Stimulated activated CD8-positive, alpha-beta memory T cell treated with anti-CD3 and anti-CD28 coated beads, Interleukin-15, amount 100 ng/mL, for 1 hour (primary cell): ENCODE data around the gene XPOT.
"Not testable (repeated sequence)": the region's sequence is repeated elsewhere in the genome, so short reads cannot be mapped to it uniquely, and the experiment has no call there.

ENCODE experiments used
- DNase-seq: peaks from one replicate; pipeline ENCODE4 v3.0.0-alpha.2; 2020; ENCODE audit warnings: low read depth

XPOT gene, protein sequence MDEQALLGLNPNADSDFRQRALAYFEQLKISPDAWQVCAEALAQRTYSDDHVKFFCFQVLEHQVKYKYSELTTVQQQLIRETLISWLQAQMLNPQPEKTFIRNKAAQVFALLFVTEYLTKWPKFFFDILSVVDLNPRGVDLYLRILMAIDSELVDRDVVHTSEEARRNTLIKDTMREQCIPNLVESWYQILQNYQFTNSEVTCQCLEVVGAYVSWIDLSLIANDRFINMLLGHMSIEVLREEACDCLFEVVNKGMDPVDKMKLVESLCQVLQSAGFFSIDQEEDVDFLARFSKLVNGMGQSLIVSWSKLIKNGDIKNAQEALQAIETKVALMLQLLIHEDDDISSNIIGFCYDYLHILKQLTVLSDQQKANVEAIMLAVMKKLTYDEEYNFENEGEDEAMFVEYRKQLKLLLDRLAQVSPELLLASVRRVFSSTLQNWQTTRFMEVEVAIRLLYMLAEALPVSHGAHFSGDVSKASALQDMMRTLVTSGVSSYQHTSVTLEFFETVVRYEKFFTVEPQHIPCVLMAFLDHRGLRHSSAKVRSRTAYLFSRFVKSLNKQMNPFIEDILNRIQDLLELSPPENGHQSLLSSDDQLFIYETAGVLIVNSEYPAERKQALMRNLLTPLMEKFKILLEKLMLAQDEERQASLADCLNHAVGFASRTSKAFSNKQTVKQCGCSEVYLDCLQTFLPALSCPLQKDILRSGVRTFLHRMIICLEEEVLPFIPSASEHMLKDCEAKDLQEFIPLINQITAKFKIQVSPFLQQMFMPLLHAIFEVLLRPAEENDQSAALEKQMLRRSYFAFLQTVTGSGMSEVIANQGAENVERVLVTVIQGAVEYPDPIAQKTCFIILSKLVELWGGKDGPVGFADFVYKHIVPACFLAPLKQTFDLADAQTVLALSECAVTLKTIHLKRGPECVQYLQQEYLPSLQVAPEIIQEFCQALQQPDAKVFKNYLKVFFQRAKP

DNA sequence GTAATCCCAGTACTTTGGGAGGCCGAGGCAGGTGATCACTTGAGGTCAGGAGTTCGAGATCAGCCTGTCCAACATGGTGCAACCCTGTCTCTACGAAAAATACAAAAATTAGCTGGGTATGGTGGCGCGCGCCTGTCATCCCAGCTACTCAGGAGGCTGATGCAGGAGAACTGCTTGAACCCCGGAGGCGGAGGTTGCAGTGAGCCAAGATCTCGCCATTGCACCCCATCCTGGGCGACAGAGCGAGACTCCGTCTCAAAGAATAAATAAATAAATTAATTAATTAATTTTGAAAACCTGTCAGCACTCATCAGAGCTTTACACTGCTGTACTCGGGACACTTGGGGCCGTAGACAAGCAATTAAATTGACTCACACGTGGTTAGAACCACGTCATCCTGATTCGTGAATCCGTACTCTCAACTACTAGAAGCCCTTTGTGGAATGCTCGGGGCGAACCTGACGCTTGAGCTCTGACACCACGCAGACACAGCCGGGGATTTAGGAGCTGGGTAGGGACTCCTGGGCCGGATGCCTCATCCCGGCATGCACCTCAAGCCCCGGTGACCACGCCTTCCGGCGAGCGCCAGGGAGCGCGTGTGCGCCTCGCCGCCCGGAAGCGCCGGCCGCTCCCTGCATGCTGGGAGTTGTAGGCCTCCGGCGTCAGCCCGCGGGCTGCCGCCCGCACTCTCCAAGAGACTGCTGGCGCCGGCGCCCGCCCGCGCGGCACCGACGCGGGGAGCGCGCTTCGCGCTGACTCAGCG, at the start of gene XPOT:
Gene XPOT (plus strand): TSS at position 686 of the 763 bp plus-strand sequence. CDS start 5,644 bp downstream, outside the sequence.
- DNase-seq, result peak; percentile 77

DNA sequence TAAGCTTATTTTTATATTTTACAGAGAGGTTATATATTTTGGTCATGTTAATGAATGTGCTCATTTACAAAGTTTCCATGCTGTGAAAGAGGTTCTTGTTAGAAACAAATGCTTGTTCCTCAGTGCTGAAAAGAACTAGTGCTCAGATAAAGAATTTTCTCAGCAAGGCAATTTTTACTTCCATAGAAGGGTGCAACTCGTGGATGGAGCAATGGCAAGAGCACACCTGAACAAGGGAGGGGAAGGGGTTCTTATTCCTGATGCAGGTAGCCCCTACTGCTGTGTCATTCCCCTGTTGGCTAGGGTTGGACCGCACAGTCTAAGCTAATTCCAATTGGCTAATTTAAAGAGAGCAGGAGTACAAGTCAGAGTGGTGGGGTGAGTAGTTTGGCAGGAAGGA, 48.0 kb upstream of the XPOT start:
- DNase-seq, result not testable (repeated sequence)

DNA sequence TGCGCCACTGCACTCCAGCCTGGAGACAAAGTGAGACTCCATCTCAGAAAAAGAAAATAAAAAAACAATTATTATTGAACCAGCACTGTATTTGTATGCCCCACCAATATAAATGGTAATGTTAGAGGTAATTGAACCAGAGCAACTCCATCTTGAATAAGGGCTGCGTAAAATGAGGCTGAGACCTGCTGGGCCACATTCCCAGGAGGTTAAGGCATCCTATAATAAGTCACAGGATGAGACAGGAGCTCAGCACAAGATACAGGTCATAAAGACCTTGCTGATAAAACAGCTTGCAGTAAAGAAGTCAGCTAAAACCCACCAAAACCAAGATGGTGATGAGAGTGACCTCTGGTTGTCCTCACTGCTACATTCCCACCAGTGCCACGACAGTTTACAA, 43.0 kb upstream of the XPOT start:
- DNase-seq, result not testable (repeated sequence)

DNA sequence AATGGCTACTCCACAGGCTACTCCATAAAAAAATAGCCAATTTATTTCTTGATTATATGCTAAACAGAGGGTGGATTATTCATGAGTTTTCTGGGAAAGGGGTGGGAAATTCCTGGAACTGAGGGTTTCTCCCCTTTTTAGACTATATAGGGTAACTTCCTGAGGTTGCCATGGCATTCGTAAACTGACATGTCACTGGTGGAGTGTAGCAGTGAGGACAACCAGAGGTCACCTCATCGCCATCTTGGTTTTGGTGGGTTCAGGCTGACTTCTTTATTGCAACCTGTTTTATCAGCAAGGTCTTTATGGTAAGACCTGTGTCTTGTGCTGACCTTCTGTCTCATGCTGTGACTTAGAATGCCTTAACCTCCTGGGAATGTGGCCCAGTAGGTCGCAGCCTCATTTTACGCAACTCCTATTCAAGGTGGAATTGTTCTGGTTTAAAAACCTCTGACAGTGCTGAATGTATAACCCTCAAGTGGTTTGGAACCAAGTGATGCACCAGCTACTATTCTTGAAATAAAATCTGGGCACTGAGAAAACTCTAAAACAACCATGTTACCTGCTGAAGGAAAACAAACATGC, 41.4 kb upstream of the XPOT start:
- no peak for DNase-seq

DNA sequence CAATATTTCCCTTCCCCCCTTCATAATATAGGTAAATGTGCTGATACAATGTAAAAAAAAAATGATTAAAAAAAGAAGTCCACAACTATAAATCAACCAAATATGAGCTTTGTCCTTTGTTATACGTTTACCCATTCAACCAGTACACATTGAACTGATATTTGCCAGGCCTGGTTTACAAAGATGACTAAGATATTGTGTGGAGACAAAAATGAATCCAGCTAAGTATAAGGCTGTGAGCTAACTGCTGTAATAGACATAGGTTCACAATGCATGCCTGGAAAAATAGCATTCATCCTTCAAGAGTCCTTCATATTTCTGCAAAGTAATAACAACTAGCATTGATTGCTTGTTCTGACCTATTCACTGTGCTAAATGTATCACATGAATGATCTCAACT, 20.5 kb upstream of the XPOT start:
- no peak for DNase-seq

DNA sequence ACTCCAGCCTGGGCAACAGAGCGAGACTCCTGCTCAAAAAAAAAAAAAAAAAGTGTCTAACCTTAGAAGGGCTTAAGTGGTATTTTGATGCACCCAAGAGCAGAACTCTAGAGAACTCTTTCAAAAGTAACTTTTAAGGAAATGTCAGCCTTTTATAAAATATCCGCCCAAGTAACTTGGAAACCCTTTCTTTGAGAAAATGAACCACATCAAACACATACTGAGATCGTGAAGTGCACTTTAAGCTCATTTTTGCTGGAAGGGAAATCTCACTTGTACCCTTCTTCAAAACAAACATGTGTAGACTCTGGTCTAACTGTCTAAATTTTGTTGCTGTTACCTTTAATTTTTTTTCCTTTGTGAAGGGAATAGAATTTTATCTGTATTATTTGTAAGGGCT, 19.2 kb upstream of the XPOT start:
- DNase-seq, result no peak

DNA sequence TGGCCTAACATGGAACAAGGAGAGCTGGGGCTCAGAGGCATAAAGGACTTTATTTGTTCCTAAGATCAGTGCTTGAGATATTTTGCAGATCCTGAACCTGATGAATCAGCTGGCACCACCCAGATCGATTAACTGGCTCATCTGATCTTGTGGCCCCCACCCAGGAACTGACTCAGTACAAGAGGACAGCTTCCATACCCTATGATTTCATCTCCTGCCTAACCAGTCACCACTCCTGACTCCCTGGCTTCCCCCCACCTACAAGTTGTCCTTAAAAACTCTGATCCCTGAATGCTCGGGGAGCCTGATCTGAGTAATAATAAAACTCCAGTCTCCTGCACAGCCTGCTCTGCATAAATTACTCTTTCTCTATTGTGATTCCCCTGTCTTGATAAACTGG, 18.7 kb upstream of the XPOT start:
- DNase-seq, result no peak

DNA sequence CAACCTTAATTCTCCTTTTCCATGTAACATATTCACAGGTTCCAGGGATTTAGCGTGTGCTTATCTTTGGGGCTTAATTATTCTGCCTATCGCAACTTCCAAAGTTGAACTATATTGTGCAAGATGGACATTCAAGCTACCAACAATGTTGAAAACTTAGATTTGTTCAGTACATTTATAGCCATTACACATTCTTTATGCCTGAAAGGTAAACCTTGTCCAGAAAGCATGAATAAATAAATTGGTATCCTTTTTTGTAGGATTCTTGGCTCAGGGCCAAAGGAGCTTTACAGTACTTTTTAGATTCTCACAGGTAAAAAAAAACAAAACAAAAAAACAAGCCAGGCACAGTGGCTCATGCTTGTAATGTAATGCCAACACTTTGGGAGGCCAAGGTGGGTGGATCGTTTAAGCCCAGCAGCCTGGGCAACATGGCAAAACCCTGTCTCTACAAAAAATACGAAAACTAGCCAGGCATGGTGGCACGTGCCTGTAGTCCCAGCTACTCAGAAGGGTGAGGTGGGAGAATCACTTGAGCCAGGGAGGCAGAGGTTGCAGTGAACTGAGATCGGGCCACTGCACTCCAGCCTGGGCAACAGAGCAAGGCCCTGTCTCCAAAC, 16.9 kb upstream of the XPOT start:
- no peak for DNase-seq

DNA sequence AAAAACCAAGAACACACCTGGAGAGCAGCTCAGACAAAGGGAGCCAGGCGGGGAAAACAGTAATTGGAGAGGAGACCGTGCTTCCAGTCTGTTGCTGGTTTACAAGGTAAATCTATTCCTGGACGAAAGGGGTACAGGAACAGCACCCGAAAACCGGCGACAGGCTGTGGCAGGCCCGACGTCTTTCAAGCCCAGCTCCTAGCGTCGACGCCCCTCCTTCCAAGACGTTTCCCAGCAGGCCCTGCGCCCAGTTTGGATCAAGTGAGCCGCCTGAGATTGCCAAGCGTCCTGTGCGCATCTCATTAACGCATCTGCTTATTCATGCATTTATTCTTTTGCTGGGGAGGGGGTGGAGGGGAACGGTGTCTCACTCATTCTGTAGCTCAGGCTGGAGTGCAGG, 15.0 kb upstream of the XPOT start:
- DNase-seq, result no peak

DNA sequence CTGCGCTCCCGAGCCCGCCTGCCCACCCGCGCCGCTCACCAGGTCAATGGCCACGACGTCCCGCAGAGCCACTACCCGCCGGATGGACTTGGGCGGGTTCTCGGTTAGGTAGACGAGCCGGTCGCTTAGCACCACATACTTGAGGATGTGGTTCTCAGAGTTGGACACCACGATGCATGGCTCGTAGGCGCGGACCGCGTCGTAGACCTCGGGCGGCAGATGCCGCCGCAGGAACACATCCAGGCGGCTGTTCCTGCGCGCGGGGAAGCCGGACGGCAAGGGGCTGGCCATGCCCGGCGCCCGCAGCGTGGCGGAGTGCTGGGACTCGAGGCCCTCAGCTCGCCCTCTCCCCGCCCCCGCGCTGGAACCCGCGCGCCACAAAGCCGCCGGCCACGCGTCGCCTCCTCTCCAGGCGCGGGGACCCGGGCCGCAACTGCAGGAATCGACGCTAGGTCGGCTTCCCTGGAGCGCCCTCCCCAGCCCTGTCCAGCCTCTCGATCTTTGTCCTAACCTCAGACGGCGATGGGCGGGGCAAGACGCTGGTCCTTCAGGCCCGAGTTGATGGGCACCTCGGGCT, 13.8 kb upstream of the XPOT start, which contains the start of gene C12orf56:
Gene C12orf56 (minus strand): TSS at position 484 of the 577 bp plus-strand sequence. CDS start 193 bp downstream, at position 291.
- no peak for DNase-seq

DNA sequence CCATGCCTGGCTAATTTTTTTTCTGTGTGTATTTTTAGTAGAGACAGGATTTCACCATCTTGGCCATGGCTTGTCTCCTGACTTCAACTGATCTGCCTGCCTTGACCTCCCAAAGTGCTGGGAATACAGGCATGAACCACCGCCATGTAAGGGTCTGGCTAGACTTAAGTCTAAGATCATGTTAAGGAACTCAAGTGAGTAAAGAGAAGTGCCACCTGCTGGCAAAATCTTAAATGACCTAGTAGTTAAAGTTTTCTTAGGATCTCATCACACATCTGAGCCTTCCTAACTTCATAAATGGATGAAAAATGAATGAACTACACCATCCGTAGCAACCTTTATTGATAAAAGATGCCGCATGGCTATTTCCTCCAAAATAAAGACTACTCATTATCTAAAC, 12.0 kb upstream of the XPOT start:
- no peak for DNase-seq

DNA sequence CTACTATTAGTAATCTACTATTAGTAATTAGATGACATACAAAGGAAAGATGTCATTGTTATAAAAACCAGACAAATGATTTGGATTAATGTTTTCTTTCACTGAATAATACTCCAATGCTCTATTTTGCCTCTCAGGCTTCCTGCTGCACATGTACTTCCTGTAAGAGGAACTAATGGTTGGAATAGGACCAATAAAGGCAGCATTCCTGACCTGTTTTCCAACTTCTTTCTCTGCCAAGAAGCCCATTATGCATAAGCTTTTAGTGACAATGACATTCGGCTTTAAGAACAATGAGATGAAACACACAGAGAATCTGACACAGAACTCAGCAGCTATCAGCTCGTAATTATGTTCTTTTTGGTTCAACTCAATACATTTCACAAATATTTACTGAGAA, 8.5 kb upstream of the XPOT start:
- no peak for DNase-seq

DNA sequence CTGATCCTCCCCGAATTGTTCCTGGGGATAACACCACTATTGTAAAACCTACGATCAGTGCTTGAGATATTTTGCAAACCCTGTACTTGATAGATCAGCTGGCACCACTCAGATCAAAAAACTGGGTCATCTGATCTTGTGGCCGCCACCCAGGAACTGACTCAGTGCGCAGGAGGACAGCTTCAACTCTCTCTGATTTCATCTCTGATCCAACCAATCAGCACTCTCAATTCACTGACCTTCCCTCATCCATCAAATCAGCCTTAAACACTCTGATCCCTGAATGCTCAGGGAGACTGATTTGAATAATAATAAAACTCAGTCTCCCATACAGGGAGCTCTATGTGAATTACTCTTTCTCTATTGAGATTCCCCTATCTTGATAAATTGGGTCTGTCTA, 4.2 kb upstream of the XPOT start:
- DNase-seq, result no peak

DNA sequence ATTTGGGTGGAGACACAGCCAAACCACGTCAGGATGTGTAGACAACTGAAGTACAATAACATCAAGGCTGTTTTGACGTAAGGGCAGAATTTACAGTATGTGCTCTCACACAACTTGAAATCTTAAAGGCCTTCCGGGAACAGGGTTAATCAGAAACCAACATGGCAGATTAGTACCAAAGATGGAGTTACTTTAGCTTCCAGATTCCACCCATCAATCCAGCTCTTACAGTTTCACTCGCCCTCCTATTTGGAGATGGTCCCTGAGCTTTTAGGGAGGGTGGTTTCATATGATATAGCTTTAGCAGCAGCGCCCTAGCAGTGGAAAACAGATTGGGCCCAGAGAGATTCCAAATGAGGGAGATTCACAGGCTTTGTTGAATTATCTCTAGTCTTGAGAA, 2.0 kb upstream of the XPOT start:
- no peak for DNase-seq

DNA sequence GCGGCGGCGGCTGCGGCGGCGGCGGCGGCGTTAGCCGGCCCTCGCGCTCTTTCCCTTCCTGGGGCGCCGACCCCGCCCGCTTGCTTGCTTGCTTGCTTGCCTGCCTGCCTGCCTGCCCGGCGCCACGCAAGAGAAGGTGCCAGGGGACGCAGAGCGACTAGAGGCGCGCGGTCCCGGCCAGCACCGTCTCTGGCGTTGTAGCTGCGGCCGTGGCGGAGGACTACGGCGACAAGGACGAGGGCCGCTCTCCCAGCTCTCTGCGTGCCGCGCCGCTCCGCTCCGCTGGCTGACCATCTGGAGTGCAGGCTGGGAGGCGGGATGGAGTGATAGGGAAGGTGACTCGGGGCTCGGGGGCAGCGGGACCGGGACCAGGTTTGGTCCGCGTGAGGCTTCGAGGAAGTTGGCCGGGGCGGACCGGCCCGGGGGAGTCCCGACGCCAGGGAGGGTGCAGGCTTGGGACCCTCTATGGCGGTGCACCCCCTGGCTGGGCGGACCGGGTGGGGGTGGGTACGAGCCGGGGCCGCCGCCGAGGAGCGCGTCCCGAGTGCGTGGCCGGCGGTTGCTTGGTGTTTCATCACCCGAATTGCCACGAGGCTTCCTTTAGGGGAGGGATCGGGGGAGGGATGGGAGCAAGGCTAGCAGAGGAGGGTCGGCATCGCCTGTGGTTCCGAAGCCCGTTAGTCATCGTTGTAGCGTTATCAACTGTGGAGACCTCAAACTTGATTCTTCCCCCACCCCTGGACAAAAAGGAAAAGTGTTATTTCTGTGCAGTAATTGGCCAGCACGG, 471 bp downstream of the XPOT start:
- no peak for DNase-seq

DNA sequence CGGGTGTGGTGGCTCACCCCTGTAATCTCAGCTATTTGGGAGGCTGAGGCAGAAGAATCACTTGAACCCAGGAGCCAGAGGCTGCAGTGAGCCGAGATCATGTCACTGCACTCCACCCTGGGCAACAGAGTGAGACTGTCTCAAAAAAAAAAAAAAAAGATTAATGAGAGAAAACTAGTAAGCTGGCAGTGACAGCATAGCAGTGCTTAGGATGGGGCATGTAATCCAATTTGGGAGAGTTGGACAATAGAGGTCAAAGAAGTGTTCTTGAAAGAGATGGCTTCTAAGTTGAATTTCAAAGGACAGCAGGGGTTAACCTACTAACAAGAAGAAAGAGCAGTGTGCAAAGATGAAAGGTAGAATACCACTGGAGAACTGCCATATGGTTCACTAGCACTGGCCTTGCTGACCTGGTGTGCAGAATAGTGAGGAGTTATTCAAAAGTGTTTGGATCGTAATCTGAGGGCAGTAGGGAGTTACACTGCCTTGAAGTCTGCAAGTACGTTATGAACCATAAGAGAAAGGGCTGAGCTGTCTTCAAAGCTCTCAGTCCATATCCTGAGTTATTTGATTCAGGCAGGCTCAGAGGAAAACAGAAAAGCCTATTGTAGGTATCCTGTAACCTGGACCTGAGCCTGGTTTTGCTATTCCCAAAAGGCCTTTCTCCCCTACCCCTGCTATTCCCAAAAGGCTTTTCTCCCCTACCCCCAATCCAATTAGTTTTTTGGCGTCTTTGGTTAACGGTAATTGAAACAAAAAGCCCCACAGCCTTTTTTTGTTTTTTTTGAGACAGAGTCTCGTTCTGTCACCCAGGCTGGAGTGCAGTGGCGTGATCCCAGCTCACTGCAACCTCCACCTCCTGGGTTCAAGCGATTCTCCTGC, 3.4 kb downstream of the XPOT start:
- DNase-seq, result no peak

DNA sequence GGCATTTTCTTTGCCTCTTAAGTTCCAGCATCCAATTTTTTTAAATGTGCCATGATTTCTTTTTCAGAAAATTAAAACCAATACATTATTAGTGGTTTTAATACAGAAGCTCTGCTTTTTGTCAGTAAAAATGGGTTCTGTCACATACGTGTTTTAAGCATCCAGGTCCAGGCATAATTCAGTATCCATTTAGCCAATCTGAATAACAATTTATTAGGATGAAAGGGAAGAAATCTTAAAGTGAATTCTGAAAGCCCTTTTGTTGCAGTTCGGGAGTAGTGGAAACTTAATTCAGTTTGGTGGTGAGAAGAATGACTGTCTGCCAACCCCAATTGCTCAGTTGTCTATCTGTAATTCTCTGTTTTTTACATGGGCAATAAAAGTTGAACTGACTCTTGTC, 7.2 kb downstream of the XPOT start:
- no peak for DNase-seq

DNA sequence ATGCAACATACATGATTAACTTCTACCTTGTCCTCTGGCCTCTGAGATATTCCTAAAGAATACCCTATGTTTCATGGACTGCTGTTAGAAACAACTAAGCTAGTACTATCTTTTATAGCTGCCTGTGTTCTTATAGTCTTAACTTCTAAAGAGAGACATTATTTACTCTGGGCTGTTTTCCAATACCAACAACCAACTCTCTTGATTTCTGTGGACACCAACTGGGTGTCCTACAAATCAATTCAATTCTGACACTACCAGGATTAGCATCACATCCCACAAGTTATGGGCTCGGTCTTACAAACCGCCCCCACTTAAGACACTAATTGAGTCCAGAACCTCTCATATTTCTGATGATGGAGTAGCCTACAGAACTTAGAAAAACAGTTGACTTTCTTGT, 8.3 kb downstream of the XPOT start:
- DNase-seq, result no peak

DNA sequence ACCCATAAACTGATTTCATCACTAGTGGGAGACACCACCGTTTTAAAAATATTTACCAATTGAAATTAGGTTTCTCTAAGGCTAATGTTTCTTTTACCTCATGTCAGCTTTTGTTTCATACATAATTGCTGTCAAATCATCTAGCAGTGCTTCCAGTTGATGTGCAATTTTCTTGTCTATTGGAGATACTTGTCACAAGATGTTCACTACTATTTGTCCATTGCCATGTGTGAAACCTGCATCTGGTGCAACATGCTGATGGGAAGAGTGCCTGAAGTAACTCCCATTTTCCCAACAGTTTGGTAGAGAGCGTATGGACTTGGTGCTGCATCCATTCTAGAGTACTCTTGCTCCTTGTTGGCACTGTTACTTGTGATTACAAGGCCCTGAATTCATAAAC, 9.7 kb downstream of the XPOT start:
- DNase-seq, result no peak
